Lung (tissue), 13 donors: ENCODE results near the gene ERCC6L2. TPM values are rescaled to one million over a fixed set of nuclear protein-coding genes. Genes with fewer than 3 reads are reported as not detected.

ENCODE experiments used
- ATAC-seq: fragments of 200-7000 bp; cut with Tn5 transposase; one replicate; pipeline ENCODE4 v1.9.1; 2020; ENCODE audit warnings: moderate number of reproducible peaks; ENCODE audit not compliant: insufficient read depth, low FRiP score
- DNase-seq, 3 donors: peaks; one replicate each; pipeline ENCODE4 v3.0.0-alpha.2; 2013 to 2017
- H3K27ac ChIP-seq, 2 donors: one replicate each; pipeline ENCODE4 v1.5.1; 2013; ENCODE audit warnings: mild to moderate bottlenecking in 2 of 2, moderate library complexity in 2 of 2, control low read depth in 1 of 2, inconsistent platforms in 1 of 2, low read depth in 1 of 2, low read length in 1 of 2
- H3K27me3 ChIP-seq, 3 donors: one replicate each; pipeline ENCODE4 v1.5.1; 2013; ENCODE audit warnings: low read length in 2 of 3; ENCODE audit not compliant: control insufficient read depth in 3 of 3, insufficient read depth in 3 of 3
- H3K36me3 ChIP-seq, 4 donors: one replicate each; pipeline ENCODE4 v1.5.1; 2013; ENCODE audit warnings: low read length in 4 of 4, mild to moderate bottlenecking in 1 of 4, moderate library complexity in 1 of 4; ENCODE audit not compliant: control insufficient read depth in 4 of 4, insufficient read depth in 4 of 4
- H3K4me1 ChIP-seq, 5 donors: one replicate each; pipeline ENCODE4 v1.5.1; 2013; ENCODE audit warnings: low read length in 5 of 5, mild to moderate bottlenecking in 2 of 5, moderate library complexity in 1 of 5; ENCODE audit not compliant: control insufficient read depth in 5 of 5, insufficient read depth in 5 of 5
- H3K4me3 ChIP-seq: one replicate; pipeline ENCODE4 v1.5.1; 2013; ENCODE audit warnings: mild to moderate bottlenecking, control low read depth, moderate library complexity
- H3K9ac ChIP-seq, 2 donors: one replicate each; pipeline ENCODE4 v1.5.1; 2013; ENCODE audit warnings: low read length in 2 of 2, control low read depth in 1 of 2; ENCODE audit not compliant: insufficient read depth in 1 of 2
- H3K9me3 ChIP-seq, 4 donors: one replicate each; pipeline ENCODE4 v1.5.1; 2013; ENCODE audit warnings: low read length in 3 of 4, mild to moderate bottlenecking in 1 of 4, moderate library complexity in 1 of 4; ENCODE audit not compliant: control insufficient read depth in 4 of 4, insufficient read depth in 3 of 4
- CTCF ChIP-seq: IDR thresholded peaks from 2 replicates; pipeline ENCODE4 v1.5.1; 2012; ENCODE audit warnings: mild to moderate bottlenecking; ENCODE audit errors: control extremely low read depth, extremely low read depth
- WGBS, 2 donors: extraction: QIAGEN DNeasy Blood & Tissue Kit; methylation state at CpG; one replicate each; pipeline ENCODE4 v1.1.7; 2013; 5-methylcytosine and 5-hydroxymethylcytosine counted together
- polyA plus RNA-seq, 2 donors: library from polyadenylated mRNA; stranded (reverse); fragments of 200-250 nt; gene quantifications; one replicate each; pipeline ENCODE4 v1.2.1, GENCODE V29; 2013
- small RNA-seq: library from RNA; depleted of rRNA; stranded (forward); fragments of <200 nt; gene quantifications from one replicate; pipeline ENCODE3, GENCODE V24; 2014; ENCODE audit warnings: low replicate concordance
- total RNA-seq, 2 donors: library from RNA; depleted of rRNA in 1 of 2; stranded (reverse); fragments of >200 nt in 1 of 2; gene quantifications; one replicate each; pipeline ENCODE4 v1.2.1, GENCODE V29; 2014 to 2021
- donor health status: control.
- donor health status: control.
- donor health status: Bipolar disorder and iron deficiency.
- donor health status: healthy.
- donor health status: DM: yes; HTN: yes; CAD: no.

ERCC6L2 gene
- total and polyA plus RNA-seq, 4 donors: 4.3 to 125 (median 24.5) TPM

GRCh38 chr9:96015876-96016686 is 140.6 kb downstream of the ERCC6L2 start:
- 83 to 88% methylated on average over 3 of the region's 3 CpGs for WGBS, 2 donors
- Histone ChIP-seq H3K4me1 (peaks cover 0 to 8% (median 5%) of the 10 kb centered on the region in 5 donors), H3K9ac (no peak overlapping the region), H3K27me3 (peaks cover 0 to 4% (median 0%) of the 10 kb centered on the region in 3 donors), H3K4me3 (no peak overlapping the region), H3K36me3 (peaks cover 2 to 16% (median 10%) of the 10 kb centered on the region in 4 donors), H3K9me3 (peaks cover 0 to 3% (median 0%) of the 10 kb centered on the region in 4 donors), H3K27ac (no peak overlapping the region)
- no peak for ATAC-seq
- no peak for TF ChIP-seq CTCF
- DNase-seq: no peak

Small RNAs within 50 kb of the gene (small RNA-seq; reads per million reads assigned to genes)
- gene RNA5SP289 (not detected), gene RNU2-46P (0.08 reads per million)
